Hypothalamus (tissue), 51 donors: ENCODE results near the gene CSNK1D.

Experiments used
- DNase-seq, 51 donors: peaks; one replicate each; lab custom pipeline; 2025; lab: John Stamatoyannopoulos, UW

Gene CSNK1D

DNA sequence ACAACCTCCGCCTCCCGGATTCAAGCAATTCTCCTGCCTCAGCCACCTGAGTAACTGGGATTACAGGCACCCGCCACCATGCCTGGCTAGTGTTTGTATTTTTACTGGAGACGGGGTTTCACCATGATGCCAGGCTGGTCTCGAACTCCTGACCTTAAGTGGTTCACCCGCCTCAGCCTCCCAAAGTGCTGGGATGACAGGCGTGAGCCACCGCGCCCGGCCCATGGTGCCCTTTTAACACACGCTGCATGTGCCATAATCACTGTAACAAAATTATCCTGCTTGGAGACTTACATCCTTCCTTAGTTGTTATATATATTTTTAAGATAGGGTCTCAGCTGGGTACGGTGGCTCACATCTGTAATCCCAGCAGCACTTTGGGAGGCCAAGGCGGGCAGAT is 38.5 kb upstream of the CSNK1D start:
- DNase-seq: no peak

DNA sequence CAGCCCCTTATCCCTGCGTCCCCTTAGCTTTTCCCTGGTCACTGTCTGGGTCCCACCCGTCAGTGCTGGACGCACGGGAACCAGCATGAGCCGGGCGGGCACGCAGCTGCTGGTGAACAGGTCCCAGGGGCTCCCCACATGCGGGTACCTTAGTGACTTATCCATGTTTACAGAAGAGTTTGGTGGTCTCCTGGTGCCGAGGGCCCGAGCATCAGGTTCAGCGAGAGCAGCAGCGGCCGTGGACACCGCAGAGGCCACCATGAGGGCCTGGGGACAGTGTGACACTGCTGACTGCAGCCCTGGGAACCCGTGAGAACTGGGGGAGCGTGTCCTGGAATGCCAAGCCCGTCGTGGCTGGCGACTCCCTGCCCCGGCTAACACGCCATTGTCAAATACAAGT is 37.4 kb upstream of the CSNK1D start:
- no peak for DNase-seq

DNA sequence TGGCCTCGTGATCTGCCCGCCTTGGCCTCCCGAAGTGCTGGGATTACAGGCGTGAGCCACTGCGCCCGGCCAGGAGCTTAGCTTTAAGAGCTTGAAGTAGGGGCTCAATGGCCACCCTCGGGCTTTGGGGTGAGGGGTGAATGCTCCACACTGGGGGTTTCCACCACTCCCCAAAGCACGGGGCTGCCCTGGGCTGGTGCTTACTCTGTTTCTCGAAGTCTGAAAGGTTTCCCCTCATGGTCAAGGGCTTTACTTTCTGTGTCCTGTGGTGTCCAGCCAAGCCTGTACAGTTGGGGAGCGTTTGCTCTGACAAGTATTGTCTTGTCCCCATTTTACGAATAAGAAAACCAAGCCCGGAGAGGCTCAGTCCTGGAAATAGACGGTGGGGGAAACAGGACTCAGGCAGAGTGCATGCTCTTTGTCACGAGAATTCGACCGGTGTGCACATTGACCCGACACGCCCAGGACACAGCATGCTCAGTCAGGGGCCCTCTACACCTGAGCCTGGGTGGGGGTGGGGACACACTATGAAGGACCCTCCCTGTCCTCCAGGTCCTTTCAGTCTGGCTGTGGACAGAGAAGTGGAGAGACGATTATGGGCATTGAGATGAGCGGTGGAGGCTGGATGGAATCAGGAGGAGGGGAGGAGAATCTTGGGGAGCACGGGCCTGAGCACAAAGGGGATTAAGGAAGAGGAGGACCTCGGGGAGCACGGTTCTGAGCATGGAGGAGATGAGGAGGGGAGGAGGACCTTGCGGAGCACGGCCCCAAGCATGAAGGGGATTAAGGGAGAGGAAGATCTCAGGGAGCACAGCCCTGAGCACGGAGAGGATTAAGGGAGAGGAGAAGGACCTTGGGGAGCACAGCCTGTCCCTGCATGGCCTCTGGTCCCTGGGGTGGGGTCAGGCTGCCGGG is 36.4 kb upstream of the CSNK1D start:
- DNase-seq: no peak

DNA sequence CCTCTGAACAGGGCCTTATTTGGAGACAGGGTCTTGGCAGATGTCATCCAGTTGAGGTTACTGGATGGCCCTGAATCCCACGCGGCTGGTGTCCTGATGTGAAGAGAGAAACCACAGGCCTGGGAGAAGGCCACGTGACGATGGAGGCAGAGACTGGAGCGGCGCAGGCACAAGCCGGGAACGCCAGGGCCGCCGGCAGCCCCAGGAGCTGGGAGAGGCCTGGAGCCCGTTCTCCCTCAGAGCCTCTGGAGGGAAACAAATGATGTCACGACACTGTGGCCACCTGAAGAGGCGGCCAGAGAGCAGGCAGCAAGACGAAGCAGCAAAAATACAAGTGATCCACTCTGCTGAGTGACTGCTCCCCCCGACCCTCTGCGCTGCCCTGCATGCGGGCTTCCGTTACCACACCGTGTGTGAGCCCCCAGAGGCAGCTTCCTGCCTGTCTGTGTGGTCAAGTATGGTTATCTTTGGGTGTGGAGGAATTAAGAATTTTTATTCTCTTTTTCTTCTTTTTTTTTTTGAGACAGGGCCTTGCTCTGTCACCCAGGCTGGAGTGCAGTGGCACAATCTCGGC is 32.3 kb upstream of the CSNK1D start:
- DNase-seq: no peak

DNA sequence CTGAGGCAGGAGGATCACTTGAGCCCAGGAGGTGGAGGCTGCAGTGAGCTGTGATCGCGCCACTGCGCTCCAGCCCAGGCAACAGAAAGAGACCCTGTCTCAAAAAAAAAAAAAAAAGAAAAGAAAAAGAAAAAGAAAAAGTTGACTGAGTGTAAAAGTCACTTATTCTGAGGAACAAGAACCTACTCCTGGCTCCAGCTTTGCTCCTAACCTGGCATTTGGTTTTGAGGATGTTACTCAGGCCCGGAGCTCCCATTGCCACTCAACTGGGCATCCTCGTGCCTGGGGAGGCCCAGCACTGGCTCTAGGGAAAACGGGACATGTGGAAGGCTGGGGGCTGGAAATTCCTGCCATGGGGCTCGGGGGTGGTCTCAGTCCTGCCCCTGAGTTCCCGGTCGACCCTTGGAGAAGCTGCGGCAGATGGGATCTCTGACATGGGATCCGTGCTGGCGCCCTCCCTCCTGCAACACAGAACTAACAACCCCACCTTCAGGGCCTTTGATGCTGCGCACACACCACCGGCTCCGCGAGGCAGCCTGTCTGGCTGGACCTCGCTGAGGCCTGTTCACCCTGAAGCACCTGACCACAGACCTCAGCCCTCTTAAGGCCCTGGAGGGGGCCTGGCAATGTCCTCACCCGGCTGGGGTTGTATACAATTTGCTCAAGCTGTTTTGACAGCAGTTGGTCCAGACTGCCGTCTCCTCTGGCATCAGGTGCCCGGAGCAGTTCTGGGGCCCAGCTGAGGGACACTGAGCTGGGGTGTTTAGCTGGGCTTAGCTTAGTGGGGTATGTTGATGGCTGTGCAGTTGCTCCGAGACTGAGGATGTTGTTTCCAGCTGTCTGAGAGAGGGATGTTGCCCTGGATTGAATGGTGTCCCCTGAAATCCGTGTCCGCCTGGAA is 31.6 kb upstream of the CSNK1D start:
- no peak for DNase-seq

DNA sequence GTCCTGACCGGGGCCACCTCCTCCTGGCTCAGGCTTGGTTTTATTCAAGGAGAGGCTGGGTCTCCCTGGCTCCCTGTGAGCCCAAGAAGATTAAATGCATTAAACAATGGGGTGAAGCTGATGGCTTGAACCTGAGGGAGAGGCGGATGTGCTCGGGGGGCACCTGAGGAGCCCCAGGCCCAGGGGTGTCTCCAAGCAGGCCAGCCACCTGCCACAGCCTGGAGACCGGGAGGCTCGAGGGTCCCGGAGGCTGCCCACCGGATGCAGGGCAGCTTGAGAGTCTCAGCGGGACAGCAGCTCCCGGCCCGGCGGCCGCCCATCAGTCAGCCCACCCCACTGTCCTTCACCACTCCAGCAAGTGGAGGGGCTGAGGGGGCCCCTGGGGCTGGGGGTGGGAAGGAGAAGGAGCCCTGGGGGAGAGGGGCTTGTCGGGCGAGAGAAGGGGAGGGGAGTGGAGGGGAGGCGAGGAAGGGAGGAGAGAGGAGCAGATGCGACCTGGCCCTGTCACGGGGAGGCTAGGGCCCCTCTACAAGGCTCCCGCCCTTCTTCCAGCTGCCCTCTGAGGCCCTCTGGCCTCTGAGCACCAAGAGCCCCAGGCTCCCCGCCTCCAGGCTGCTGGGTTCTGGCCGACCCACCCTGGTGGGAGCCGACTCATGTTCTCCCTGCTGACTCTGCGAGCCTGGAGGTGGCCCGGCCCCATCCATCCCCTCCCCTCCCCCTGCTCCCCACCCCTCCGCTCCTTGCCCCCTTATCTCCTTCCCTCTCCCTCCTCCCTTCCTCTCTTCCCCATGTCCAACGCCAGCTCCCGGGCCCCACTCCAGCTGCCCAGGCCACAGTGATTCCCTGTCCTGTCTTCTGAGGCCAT is 30.7 kb upstream of the CSNK1D start:
- no peak for DNase-seq

DNA sequence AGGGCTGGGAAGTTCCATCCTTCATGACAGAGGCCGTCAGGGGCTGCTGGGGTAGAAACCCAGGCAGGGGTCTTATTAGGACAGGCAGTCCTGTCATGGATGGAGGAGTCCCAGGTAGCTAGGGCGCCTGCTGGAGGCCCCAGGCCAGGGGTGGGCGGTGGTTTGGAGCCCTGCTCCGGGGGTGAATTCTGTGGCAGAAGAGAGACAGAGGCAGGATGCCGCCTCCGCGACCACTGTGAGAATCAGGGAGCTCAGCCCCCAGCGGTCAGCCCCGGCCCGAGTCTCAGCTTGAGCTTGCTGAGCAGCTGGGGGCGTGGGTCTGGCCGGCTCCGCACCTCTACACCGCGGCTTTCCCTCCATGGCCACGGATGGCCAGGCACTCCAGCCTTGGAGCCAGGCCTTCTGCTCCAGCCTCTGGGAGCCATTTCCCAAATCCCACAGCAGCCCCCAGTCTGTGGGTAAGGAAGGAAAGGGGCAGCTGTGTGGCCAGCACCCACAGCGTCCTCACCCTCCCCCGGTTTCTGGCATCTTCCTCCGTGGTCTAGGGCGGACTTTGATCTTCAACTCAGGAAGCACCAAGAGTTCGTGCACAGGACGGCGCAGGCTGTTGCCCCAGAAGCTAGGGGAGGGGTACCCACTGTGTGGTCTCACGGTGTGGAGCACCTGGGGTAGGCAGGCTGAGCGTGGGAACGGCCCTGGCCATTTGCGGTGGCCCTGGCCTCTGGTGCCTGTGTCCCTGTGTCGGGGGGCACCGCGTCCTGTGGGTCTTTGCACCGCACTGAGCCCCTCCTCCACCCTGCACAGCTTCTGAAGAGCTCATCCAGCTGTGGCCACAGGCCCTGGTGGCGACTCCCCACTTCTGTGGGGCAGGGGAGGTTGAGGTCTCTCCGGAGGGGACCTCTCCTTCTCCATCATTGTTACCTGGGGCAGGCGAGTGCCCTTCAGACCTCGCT is 29.8 kb upstream of the CSNK1D start:
- DNase-seq: no peak

DNA sequence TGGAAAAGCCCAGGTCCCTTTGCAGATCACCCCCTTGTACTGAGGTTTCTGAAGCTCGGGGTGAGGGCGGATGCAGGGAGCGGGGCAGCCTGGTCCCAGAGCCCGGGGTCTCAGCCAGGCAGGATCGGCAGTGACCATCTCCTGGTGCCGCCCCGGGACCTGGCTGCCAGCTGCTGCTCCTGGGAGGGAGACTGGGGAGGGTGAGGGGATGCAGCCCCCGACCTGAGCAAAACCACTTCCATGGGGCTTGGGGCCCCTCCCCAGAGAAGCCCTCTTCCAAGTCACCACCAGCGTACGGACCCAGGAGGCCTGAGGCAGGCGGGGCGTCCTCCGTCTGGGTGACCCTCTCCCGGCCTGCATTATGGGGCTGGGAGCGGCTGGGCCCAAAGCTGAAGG is 29.1 kb upstream of the CSNK1D start:
- DNase-seq: no peak

DNA sequence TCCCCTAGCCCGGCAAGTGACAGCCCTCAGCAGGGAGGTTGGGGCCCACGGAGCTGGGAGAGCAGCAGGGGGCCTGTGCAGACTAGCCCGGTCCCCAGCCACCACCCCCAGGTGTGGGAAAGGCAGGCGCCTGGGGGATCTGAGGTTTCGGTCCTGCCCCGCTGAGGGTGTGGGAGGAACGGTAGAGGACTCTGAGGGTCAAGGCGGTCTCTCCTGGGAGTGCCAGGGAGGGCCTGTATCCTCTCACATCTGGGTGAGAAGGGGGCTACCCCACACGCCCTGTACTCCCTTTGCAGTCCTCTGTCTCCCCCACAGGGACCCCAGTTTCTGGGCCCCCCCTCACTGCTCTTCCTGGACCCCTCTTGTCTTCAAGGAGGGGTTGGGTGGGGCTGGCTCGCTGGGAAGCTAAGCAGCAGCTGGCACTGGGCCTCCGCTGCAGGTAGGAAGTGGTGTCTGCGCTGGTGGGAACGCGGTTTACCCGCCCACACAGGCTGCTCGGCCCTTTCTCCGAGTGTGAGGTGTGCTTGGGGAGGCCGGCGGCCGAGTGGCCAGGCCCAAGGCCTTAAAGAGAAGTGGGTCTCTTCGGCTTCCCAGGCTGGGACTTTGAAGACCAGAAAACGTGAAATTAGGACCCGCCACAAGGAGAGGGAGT is 28.5 kb upstream of the CSNK1D start:
- DNase-seq: no peak

DNA sequence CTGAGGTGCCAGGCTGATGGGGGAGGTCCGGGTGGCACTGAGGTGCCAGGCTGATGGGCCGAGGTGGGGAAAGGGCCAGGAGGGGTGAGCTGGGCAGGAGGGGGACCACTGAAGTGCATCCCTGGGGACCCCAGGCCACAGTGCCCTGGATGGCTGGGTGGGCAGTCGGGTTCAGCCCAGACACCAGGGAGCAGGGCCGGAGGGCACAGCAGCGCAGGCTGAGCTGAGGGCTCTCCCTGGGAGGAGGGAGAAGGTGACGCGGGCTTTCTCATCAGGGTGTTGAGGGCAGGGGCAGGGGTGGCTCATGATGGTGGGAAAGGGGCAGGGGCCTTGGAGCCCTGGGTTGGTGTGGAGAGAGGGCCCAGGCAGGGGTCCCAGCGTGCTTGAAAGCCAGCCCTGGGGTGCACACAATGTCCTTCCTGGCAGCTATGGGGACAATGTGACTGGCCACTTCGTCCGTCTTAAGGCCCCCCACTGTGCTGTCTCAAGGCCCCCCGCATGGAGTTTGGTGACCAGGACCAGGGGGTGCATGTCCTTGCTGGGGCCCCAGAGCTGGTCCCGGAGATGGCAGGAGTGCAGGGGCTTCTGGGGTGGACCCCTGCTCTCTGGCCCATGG is 27.9 kb upstream of the CSNK1D start:
- no peak for DNase-seq

DNA sequence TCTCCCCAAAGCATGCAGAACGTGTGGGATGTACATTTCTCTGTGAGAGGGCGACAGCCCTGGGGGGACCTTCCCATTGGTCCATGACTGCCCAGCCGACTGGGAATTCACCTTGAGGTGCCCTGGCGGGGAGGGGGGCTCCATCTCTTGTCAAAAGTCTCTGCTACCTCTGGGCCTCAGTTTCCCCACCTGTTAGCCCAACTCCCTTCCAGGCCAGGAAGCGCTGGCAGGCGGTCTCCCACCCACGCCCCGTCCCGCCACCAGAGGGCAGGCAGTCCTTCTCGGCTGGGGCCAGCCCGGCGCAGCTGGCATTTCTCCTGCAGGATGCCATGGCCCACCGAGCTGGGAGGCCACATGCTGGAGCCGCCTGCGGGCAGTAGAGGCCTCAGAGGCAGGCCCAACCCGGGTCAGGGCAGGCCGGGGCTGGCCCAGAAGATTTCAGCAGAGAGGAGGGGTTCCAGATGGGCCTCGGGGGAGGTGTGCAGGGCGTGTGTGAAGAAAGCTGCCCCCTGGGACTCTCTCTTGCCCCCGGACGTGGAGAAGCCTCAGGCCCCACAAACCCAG is 27.3 kb upstream of the CSNK1D start:
- DNase-seq: peak in 27 of 51 donors; percentile 5 to 62 (median 25)

DNA sequence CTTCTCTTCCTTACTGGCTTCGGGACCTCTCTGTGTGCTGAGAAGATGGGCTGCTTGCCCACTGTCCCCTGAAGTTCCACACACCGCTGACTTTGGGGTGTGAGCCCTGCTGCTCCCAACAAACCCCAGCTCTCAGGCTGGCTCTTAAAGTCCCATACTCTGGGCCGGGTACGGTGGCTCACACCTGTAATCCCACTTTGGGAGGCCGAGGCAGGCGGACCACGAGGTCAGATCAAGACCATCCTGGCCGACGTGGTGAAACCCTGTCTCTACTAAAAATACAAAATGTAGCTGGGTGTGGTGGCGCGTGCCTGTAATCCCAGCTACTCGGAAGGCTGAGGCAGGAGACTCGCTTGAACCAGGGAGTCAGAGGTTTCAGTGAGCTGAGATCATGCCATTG is 26.7 kb upstream of the CSNK1D start:
- no peak for DNase-seq

DNA sequence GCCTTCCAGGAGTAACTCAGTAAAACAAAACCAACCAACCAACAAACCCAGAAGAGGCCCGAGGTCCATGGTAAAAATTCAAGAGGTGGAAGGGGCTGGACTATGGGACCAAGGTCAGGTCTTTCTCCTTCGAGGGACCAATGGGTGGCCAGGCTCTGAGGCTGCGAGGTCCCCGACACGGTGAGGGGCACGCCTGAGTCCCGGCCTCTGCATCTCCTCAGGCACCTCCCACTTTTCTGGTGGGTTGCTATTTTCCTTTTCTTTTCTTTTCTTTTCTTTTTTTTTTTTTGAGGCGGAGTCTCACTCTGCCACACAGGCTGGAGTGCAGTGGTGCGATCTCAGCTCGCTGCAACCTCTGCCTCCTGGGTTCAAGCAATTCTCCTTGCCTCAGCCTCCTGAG is 26.0 kb upstream of the CSNK1D start:
- no peak for DNase-seq

DNA sequence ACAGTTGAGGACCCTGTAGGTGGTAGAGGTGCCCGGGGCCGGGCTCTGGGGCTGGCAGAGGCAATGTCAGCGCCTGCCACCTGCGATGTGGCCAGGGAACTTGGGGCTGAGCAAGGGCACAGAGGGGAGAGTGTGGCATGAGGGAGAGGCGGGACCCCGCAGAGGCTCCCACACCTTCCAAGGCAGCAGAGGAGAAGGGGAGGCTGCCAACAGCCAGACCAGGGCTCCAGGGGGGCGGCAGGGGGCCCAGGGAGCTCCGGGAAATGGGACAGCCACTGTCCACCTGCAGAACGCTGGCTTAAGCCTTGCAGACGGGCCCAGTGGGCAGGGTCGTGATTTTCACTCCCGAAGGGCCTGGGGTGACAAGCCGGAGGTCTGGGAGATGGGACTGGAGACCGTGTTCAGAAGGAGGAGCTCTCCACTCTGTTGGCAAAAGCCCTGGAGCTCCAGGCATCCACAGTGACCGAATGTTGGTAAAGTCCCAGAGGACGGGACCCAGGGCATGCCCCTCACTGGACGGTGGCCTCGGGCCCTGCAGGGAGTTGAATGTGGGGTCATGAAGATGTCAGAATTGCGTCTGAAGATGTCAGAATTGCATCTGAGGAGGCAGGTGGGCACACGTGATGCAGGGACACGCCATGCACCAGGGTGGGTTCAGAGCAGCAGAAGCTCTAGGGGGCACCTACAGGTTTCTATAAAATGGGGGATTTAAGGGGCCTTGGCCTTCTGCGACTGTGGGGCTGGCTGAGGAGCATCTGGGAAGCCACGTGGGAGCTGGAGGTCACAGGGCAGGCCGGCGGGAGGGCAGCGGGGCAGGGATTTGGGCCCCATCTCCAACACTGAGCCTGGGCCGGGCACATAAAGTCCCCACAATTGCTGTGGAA is 25.3 kb upstream of the CSNK1D start:
- no peak for DNase-seq

DNA sequence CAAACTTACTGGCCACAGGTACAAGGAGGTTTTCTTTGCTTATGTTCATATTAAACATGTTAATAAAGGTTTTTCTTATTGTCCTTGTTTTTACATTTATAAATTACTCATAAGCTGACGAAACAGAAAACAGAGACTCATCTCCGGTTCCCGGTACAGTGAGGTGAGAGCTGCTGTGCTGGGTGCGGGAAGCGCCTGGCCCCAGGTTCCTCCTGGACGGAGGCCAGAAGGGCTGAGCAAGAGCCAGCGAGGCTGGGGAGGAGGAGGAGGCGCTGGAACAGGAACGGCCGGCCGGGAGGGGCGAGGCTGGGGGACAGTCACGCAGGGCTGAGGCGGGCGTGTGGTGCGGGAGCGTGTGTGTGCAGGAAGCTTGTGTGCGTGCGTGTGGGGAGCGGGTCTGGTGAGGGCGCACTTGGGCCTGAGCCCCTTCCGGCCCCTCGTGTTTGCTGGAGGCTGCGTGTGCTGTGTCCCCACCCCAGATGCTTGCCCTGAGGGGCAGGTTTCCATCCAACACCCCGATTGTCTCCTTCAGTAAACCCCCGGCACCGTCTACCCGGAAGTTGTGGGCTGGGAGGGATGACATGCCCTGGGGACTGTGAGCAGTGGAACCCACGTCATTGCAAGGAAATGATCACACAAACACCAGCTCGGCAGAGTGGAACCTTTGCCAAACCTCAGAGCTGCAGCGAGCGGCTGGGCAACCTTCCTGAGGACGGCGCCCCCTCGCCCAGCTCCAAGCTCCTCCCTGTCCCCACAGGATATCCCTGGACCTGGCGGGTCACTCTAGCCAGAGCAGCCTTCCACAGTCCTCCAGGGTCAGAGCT is 24.4 kb upstream of the CSNK1D start:
- peak in 48 of 51 donors; percentile 13 to 83 (median 52) for DNase-seq

DNA sequence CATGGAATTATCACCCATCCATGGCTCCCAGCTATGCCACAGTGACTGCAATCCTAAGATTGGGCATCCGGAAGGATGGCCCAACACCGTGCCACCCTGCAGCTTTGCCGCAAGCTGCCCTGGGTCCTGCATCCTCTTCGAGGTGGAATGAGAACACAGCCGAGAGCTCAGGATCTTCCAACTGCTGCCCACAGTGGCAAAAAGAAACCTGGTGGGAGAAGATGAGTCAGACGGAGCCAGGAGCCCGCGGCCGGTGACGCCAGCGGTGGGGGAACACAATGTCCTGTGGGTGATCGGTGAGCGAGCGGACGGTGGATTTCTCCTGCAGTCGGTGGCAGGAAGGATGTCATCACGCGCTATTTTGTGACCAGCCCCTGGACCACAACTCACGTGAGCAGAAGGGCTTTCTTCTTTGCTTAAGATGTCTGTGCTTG is 23.8 kb upstream of the CSNK1D start:
- DNase-seq: peak in 20 of 51 donors; percentile 9 to 82 (median 39)
